ENCODE results near the gene PRAMEF1. TPM values are rescaled to one million over a fixed set of nuclear protein-coding genes. Genes with fewer than 3 reads are reported as not detected.
"Not testable (repeated sequence)": the region's sequence is repeated elsewhere in the genome, so short reads cannot be mapped to it uniquely, and the experiment has no call there.

PRAMEF1 gene
- polyA plus RNA-seq, 3 donors = not detected

GRCh38 chr1:12775443-12775842 is 15.8 kb upstream of the PRAMEF1 start:
- no peak for DNase-seq (ENCODE audit: low read depth in 3 of 3, low spot score in 2 of 3)

- no peak for DNase-seq (ENCODE audit: low read depth in 3 of 3, low spot score in 2 of 3)
Measured at GRCh38 chr1:12776801-12777557, 14.2 kb upstream of the PRAMEF1 start.

GRCh38 chr1:12778061-12778460 is 13.1 kb upstream of the PRAMEF1 start:
- DNase-seq (ENCODE audit: low read depth in 3 of 3, low spot score in 2 of 3) = no peak

DNA sequence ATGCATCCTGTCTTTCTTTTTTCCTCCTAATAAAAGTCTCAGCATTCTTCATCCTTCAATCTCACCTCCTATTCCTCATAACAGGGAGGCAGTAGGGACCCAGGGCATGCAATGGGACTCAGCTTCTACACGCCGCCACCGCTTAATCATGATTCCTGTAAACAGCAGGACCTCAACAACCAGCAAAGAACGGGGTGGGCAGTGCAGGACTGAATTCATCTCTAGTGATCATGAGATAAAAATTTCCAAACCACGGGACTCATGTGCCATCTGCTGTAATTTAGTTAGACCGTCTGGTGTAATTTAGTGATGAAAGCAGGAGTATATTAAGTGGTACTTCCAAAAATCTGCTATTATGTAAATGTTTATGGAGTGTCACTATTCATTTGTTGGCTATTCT is 12.3 kb upstream of the PRAMEF1 start:
- DNase-seq (ENCODE audit: low read depth in 3 of 3, low spot score in 2 of 3) = no peak

DNA sequence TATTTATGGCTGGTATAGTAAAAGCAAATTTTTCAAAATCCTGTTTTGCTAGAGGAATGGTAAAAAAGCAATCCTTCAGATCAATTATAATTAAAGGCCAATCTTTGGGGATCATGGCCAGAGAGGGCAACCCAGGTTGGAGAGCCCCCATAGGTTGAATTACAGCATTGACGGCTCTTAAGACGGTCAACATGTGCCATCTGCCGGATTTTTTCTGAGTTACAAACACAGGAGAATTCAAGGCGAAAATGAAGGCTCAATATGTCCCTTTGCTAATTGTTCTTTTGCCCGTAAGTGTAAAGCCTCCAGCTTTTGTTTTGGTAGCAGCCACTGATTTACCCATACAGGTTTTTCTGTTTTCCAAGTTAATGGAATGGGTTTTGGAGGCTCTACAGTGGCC is 9.7 kb upstream of the PRAMEF1 start:
- DNase-seq (ENCODE audit: low read depth in 3 of 3, low spot score in 2 of 3) = not testable (repeated sequence)

DNA sequence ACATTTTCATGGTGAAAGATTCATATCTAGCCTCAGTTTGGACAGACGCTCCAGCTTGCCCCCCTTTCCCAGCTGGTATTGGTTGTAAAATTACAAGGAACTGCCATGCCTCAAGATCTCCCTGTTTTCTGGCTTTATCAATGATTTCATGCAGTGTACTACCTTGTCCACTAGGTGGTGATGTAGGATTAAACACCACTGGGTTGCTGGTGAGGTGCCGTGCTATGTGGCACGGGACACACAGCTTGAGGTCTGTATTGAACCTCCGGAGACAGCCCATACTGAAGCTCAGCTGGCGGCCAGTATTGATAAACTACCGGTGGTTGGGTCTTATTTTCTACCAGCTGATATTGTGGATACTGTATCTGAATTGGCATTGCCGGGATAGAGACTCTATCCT is 7.4 kb upstream of the PRAMEF1 start:
- DNase-seq (ENCODE audit: low read depth in 3 of 3, low spot score in 2 of 3) = not testable (repeated sequence)

GRCh38 chr1:12784729-12785128 is 6.5 kb upstream of the PRAMEF1 start:
- DNase-seq (ENCODE audit: low read depth in 3 of 3, low spot score in 2 of 3) = not testable (repeated sequence)

GRCh38 chr1:12798911-12799310 is 7.7 kb downstream of the PRAMEF1 start:
- no peak for DNase-seq (ENCODE audit: low read depth in 3 of 3, low spot score in 2 of 3)

DNA sequence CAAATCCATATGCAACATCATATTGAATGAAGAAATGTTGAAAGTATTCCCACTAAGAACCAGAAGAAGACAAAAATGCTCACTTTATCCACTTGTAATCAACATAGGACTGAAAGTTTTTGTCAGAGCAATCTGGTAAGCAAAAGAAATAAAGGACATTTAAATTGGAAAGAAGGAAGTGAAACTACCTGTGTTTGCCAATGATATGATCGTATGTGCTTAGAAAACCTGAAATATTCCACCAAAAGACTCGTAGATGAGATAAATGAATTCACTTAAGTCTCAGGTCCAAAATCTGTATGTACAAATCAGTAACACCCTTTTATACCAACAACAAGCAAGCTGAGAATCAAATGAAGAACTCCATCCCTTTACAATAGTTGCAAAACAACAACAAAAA is 8.5 kb downstream of the PRAMEF1 start:
- no peak for DNase-seq (ENCODE audit: low read depth in 3 of 3, low spot score in 2 of 3)

- no peak for DNase-seq (ENCODE audit: low read depth in 3 of 3, low spot score in 2 of 3)
Measured at GRCh38 chr1:12809933-12810332, 18.7 kb downstream of the PRAMEF1 start.

DNA sequence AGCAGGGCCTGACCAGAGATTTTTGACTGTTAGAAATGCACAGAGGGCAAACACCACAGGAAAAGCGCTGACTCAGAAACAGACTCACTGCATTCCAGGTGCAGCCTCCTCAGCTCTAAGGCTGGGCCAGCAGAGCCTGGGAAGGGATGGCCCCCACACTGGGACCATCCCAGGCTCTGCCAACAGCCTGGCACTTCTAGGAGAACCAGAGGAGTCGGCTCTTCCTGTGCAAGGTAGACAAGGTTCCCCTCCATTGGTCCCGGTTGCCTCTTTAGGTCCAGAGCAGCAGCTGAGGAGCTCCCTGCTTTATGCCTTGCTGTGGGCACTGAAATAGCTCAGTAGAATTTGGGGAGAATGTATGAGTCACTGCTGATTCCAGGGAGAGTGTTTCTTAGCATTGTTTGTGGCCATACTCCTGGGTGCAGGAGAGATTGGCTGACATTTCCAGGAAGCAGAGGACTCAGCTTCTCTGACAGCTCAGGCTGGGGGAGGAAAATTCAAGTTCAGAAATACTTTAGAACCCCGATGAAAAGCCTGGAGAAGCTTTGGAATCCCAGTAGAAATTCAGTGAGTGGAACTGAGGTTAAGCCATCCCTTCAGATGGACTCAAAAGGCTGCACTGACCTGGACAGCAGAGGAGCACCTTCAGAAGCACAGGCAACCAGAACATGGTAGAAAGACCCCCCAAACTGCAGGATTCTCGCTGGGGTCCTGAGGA is 19.7 kb downstream of the PRAMEF1 start:
- DNase-seq (ENCODE audit: low read depth in 3 of 3, low spot score in 2 of 3) = no peak

GRCh38 chr1:12811409-12811784 is 20.2 kb downstream of the PRAMEF1 start:
- DNase-seq (ENCODE audit: low read depth in 3 of 3, low spot score in 2 of 3) = no peak

- DNase-seq (ENCODE audit: low read depth in 3 of 3, low spot score in 2 of 3) = not testable (repeated sequence)
Measured at GRCh38 chr1:12819061-12819460, 27.9 kb downstream of the PRAMEF1 start.

- not testable (repeated sequence) for DNase-seq (ENCODE audit: low read depth in 3 of 3, low spot score in 2 of 3)
Measured at GRCh38 chr1:12831310-12831709, 40.1 kb downstream of the PRAMEF1 start, which contains the start of gene PRAMEF11. Gene PRAMEF11 (minus strand): TSS chr1:12831410. CDS start chr1:12828789, 2,621 bp downstream.

DNA sequence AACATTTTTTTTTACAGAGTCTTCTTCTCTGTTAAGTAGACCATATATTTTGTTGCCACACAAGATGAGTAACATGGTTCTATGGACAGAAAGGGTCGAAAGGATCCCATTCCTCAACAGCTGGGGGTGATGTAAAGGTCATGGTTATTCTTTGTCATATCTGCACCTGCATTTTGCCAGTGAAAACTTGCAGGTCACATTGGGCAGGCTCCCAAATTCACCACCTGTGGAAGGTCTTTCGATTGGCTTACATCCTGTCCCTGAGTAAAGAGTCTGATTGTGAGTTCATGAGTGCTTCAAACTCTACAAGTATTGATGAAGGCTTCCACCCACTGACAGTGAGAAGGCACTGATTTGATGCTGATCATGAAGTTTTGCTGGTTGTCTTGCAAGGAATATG is 42.1 kb downstream of the PRAMEF1 start:
- DNase-seq (ENCODE audit: low read depth in 3 of 3, low spot score in 2 of 3) = not testable (repeated sequence)

Other genes with a start within 250 kb of the PRAMEF1 start
- gene DHRS3, start 173.2 kb upstream of the PRAMEF1 start, polyA plus RNA-seq (ENCODE audit: insufficient read length in 3 of 3) = 10 to 100 TPM; 68.3 to 85.7 (median 68.8) TPM
- gene AADACL4, start 147.3 kb upstream of the PRAMEF1 start, polyA plus RNA-seq (ENCODE audit: insufficient read length in 3 of 3) = 1 to 10 TPM; 1.4 to 1.7 (median 1.7) TPM
- not detected for gene AADACL3, start 75.3 kb upstream of the PRAMEF1 start, polyA plus RNA-seq (ENCODE audit: insufficient read length in 3 of 3)
- 1 to 10 TPM in 2 of 3 donors, under 1 TPM in 1; 0.82 to 1.5 (median 1.3) TPM for gene CFAP107, start 45.2 kb upstream of the PRAMEF1 start, polyA plus RNA-seq (ENCODE audit: insufficient read length in 3 of 3)
- gene PRAMEF12, start 17.7 kb upstream of the PRAMEF1 start, polyA plus RNA-seq (ENCODE audit: insufficient read length in 3 of 3) = not detected
- gene PRAMEF11, start 40.0 kb downstream of the PRAMEF1 start, polyA plus RNA-seq (ENCODE audit: insufficient read length in 3 of 3) = not detected
- under 1 TPM in 2 of 3 donors, not detected in 1; 0.17 to 0.23 TPM for gene HNRNPCL1, start 57.3 kb downstream of the PRAMEF1 start, polyA plus RNA-seq (ENCODE audit: insufficient read length in 3 of 3)
- gene PRAMEF2, start 65.7 kb downstream of the PRAMEF1 start, polyA plus RNA-seq (ENCODE audit: insufficient read length in 3 of 3) = not detected
- gene PRAMEF4, start 94.8 kb downstream of the PRAMEF1 start, polyA plus RNA-seq (ENCODE audit: insufficient read length in 3 of 3) = not detected
- not detected for gene PRAMEF10, start 106.9 kb downstream of the PRAMEF1 start, polyA plus RNA-seq (ENCODE audit: insufficient read length in 3 of 3)
- not detected for gene PRAMEF7, start 125.2 kb downstream of the PRAMEF1 start, polyA plus RNA-seq (ENCODE audit: insufficient read length in 3 of 3)
- not detected for gene PRAMEF6, start 156.2 kb downstream of the PRAMEF1 start, polyA plus RNA-seq (ENCODE audit: insufficient read length in 3 of 3)

All from right renal cortex interstitium (tissue), 3 donors.